Stimulated activated memory B cell treated with anti-CD40 and anti-IgM and Interleukin-4, amounts not matched to agents 10 μg/mL and 1 μg/mL and 100 μg/mL, for 72 hours (primary cell): ENCODE data around the gene CTSF.
"Not testable (repeated sequence)": the region's sequence is repeated elsewhere in the genome, so short reads cannot be mapped to it uniquely, and the experiment has no call there.

ENCODE experiments used
- ATAC-seq: fragments of 150-1000 bp; cut with Tn5 transposase; 2 replicates; pipeline ENCODE4 v1.10.0; 2021
- H3K27ac Mint-ChIP-seq: one replicate; pipeline ENCODE4 v1.8.0; 2022; ENCODE audit warnings: mild to moderate bottlenecking, mixed read lengths
- H3K27me3 Mint-ChIP-seq: one replicate; pipeline ENCODE4 v1.8.0; 2022; ENCODE audit warnings: mixed read lengths
- H3K36me3 Mint-ChIP-seq: one replicate; pipeline ENCODE4 v1.8.0; 2022; ENCODE audit warnings: mixed read lengths
- H3K4me1 Mint-ChIP-seq: one replicate; pipeline ENCODE4 v1.8.0; 2022; ENCODE audit warnings: mixed read lengths
- H3K4me3 Mint-ChIP-seq: one replicate; pipeline ENCODE4 v1.8.0; 2022; ENCODE audit warnings: mild to moderate bottlenecking, moderate library complexity, mixed read lengths
- H3K9me3 Mint-ChIP-seq: one replicate; pipeline ENCODE4 v1.8.0; 2022; ENCODE audit warnings: mixed read lengths

Gene CTSF

DNA sequence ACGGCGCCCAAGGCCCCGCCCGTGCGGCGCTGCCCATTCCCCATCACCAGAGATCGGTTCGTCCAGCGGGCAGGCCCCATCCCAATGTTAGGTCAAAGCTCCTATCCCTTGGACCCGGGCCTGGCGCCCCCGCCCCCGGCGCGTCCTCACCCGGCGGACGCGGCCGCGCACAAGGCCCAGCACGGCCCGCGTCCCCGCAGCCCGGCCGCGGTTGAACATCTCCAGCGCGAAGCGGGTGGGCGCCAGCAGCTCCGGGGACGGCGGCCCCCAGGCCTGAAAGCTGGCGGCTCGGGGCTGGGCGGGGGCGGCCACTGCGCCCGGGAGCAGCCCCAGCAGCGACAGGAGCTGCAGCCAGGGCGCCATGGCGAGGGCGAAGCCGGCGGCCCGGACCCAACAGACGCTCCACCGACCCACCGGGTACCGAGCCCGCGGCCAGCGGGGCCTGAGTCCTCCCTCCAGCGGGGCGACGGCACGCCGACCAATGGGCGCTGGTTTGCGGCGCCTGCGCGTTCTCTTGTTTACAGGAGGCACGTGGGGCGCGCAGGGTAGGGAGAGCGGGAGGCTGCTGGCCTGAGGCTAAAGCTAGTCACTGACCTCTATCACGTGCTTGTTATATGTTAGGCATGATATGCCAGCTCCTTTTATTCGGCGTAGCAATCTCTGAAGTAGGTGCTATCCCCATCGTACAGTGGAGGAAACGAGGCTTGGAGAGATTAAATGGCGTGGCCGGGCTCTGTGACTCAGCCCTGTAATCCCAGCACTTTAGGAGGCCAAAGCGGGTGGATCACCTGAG lies at the start of gene CTSF:
CTSF (minus strand) TSS at position 483 of the 793 bp plus-strand sequence; CDS start at position 363, 120 bp downstream.
- ATAC-seq: peak; percentile 92

DNA sequence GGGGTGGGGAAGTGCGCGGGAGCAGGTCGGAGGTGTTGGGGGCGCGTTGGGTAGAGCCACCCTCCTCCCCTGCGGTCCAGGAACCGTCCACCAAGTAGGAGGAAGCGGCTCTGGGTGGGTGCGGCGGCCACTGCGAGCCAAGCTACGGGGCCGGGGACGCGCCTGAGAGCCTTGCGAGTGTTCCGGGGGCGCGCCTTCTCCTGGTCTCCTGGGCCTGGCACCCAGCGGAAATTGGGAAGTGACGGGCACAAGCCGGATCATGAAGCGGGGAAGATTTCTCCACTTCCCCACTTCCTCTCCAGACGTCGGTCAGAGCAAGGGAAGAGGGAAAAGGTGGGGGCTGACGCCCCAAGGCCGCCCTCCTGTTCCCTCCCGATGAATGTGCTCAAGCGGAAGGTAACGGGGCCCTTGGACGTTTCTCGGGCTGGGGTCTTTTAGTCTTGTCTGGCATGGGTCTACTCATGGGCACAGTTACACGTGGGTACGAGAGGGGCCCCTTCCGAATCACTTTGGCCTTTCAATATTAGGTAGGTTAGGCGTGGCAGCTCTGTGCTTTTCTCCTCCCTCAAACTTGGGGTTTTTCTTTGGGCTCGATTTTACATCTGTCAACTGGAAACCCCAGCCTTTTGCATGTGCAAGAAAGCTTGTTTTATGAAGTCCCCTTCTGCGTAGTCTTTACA lies 48.9 kb upstream of the CTSF start:
- Mint-ChIP-seq H3K36me3 (peaks cover 32% of the 10 kb centered on the region), H3K27ac (peak overlapping the region; percentile 97), H3K4me1 (peaks cover 53% of the 10 kb centered on the region), H3K9me3 (no peaks in the 10 kb centered on the region), H3K27me3 (no peaks in the 10 kb centered on the region), H3K4me3 (peak overlapping the region; percentile 90)
- ATAC-seq: no peak

More for the DNA sequence above, at the start of gene CTSF:
- Mint-ChIP-seq H3K4me1 (peaks cover 21% of the 10 kb centered on the region), H3K9me3 (no peaks in the 10 kb centered on the region), H3K27me3 (no peaks in the 10 kb centered on the region), H3K4me3 (peak within 1 kb of the TSS; percentile 80), H3K27ac (peak within 1 kb of the TSS; percentile 72), H3K36me3 (no peaks in the 10 kb centered on the region)

GRCh38 chr11:66616379-66617154 lies 48.2 kb upstream of the CTSF start, which contains the start of gene RBM14:
RBM14 (plus strand) TSS chr11:66616630; CDS start chr11:66616721, 91 bp downstream.
- peak within 1 kb of the TSS; percentile 97 for H3K27ac Mint-ChIP-seq
- H3K27me3 Mint-ChIP-seq: no peaks in the 10 kb centered on the region
- H3K4me1 Mint-ChIP-seq: peaks cover 53% of the 10 kb centered on the region
- peaks cover 29% of the 10 kb centered on the region for H3K36me3 Mint-ChIP-seq
- H3K4me3 Mint-ChIP-seq: peak within 1 kb of the TSS; percentile 90
- no peaks in the 10 kb centered on the region for H3K9me3 Mint-ChIP-seq
- ATAC-seq: peak; percentile 97

DNA sequence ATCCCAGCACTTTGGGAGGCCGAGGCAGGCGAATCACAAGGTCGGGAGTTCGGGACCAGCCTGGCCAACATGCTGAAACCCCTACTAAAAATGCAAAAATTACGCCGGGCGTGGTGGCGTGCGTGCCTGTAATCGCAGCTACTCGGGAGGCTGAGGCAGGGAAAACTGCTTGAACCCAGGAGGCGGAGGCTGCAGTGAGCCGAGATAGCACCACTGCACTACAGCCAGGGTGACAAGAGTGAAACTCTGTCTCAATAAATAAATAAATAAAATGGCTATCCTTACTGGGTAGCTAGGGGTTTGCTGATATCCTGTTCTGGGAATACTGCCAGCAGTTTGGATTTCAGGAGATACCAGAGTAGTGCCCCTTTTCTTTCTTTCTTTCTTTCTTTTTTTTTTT lies 45.7 kb upstream of the CTSF start:
- Mint-ChIP-seq H3K27ac (no peak overlapping the region), H3K27me3 (no peaks in the 10 kb centered on the region), H3K9me3 (no peaks in the 10 kb centered on the region), H3K36me3 (peaks cover 27% of the 10 kb centered on the region), H3K4me1 (peaks cover 54% of the 10 kb centered on the region), H3K4me3 (no peak overlapping the region)
- ATAC-seq: no peak

- no peak overlapping the region for H3K4me3 Mint-ChIP-seq
Observed at GRCh38 chr11:66612458-66612857, 44.1 kb upstream of the CTSF start.

GRCh38 chr11:66609721-66610617 lies 41.6 kb upstream of the CTSF start:
- Mint-ChIP-seq H3K9me3 (no peaks in the 10 kb centered on the region), H3K27me3 (no peaks in the 10 kb centered on the region), H3K36me3 (peaks cover 15% of the 10 kb centered on the region), H3K4me3 (no peak overlapping the region), H3K4me1 (peaks cover 48% of the 10 kb centered on the region), H3K27ac (peak overlapping the region; percentile 94)
- no peak for ATAC-seq

More at GRCh38 chr11:66612458-66612857, 44.1 kb upstream of the CTSF start:
- Mint-ChIP-seq H3K4me1 (peaks cover 50% of the 10 kb centered on the region), H3K36me3 (peaks cover 12% of the 10 kb centered on the region), H3K9me3 (no peaks in the 10 kb centered on the region), H3K27me3 (no peaks in the 10 kb centered on the region), H3K27ac (peak overlapping the region; percentile 94)
- ATAC-seq: no peak

DNA sequence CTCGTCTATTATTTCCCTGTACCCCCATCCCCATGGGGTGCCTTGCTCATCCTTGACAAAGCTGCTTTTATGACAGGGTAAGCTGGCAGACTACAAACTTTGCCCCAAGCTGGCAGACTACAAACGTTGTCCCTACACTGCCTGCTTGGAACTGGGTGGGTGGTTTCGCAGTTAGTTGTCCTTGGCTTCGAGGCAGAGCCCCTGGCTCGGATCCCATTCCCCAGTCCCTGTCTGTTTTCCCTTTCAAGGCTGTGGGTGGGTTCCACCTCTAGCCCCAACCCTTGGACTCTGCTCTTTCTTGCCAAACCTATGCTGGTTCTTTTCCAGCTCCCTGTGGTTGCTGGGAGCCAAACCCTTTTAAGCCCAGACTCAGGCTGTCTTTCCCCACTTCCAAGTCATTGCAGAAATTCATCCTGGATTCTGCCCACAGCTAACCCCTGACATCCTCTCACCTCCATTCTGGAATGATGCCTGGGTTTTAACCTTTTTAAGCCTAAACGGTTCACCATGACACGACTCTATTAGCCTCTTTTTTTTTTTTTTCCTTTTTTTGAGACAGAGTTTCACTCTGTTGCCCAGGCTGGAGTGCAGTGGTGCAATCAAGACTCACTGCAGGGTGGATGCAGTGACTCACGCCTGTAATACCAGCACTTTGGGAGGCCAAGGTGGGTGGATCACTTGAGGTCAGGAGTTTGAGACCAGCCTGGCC lies 38.9 kb upstream of the CTSF start:
- H3K4me3 Mint-ChIP-seq: no peak overlapping the region
- H3K9me3 Mint-ChIP-seq: no peaks in the 10 kb centered on the region
- H3K27ac Mint-ChIP-seq: peak overlapping the region; percentile 95
- H3K27me3 Mint-ChIP-seq: no peaks in the 10 kb centered on the region
- H3K36me3 Mint-ChIP-seq: peaks cover 26% of the 10 kb centered on the region
- peaks cover 46% of the 10 kb centered on the region for H3K4me1 Mint-ChIP-seq
- ATAC-seq: no peak

DNA sequence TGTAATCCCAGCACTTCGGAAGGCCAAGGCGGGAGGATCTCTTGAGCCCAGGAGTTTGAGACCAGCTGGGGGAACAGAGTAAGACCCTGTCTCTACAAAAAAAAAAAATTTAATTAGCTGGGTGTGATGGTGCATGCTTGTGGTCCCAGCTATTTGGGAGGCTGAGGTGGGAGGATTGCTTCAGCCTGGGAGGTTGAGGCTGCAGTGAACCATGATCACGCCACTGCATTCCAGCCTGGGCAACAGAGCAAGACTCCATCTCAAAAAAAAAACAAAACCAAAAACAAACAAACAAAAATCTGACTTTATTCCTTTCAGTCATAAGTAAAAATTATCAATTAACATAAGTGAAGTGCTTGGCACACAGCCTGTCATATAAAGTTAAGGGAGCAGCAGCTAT lies 38.2 kb upstream of the CTSF start:
- not testable (repeated sequence) for H3K9me3 Mint-ChIP-seq, H3K27me3 Mint-ChIP-seq, H3K4me3 Mint-ChIP-seq, ATAC-seq
- Mint-ChIP-seq H3K36me3 (peaks cover 29% of the 10 kb centered on the region), H3K27ac (peak overlapping the region; percentile 95), H3K4me1 (peaks cover 39% of the 10 kb centered on the region)

DNA sequence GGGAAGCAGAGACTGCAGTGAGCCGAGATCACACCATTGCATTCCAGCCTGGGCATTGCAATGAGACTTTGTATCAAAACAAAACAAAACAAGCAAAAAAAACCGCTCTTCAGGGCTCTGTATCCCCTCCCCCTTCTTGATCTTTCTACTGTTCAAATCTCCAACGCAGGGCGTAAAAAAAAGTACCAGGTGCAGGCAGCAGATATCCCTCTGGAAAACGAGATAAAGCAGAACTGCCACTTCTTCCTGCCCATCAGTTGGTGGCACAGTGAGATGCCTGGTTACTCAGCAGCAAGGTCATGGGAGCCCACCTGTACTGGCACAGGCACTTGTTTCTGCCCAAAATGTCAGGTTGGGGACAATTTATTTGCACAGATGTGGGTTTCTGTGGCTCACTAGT lies 35.7 kb upstream of the CTSF start:
- H3K27ac Mint-ChIP-seq: peak overlapping the region; percentile 95
- H3K4me3 Mint-ChIP-seq: no peak overlapping the region
- H3K9me3 Mint-ChIP-seq: no peaks in the 10 kb centered on the region
- no peak for ATAC-seq
- peaks cover 31% of the 10 kb centered on the region for H3K4me1 Mint-ChIP-seq
- H3K27me3 Mint-ChIP-seq: no peaks in the 10 kb centered on the region
- peaks cover 40% of the 10 kb centered on the region for H3K36me3 Mint-ChIP-seq

DNA sequence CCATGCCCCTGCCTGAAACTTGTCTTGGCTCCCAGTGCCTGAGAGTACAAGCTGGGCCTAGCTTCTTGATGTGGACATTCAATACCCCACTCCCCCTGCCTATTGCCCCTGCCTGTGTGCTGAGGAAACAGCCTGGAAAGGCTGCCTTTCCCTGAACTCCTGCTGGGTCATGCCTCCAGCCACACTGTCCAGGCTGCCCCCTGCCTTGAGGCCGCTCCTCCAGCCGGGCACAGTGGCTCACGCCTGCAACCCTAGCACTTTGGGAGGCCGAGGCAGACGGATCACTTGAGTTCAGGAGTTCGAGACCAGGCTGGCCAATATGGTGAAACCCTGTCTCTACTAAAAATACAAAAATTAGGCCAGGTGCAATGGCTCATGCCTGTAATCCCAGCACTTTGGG lies 34.7 kb upstream of the CTSF start:
- no peak overlapping the region for H3K4me3 Mint-ChIP-seq
- peaks cover 25% of the 10 kb centered on the region for H3K4me1 Mint-ChIP-seq
- no peaks in the 10 kb centered on the region for H3K27me3 Mint-ChIP-seq

DNA sequence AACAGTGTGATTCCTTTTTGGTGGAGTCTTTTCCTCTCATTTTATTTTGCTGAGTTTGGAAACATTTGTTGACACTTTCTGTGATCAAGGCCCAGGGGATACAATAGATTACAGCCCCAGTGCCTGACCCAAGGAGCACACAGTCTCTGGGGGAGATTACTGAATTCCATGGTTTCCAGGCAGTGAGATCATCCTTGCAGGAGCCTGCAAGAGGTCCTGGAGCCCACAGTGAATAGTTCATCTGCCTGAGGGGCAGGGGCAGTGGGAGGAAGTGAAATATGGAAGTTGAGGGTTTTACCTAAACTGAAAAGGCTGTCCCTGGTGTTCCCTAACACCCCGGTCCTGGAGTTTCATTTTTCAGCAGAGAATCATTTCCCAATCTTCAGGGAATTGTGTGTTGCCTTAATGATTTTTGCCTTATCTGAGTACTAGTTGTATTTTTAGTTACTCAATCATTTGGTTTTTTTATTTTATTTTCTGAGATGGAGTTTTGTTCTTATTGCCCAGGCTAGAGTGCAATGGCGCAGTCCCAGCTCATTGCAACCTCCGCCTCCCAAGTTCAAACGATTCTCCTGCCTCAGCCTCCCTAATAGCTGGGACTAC lies 32.3 kb upstream of the CTSF start:
- Mint-ChIP-seq H3K4me1 (peaks cover 18% of the 10 kb centered on the region), H3K4me3 (no peak overlapping the region), H3K27ac (peak overlapping the region; percentile 71), H3K27me3 (no peaks in the 10 kb centered on the region), H3K36me3 (peaks cover 33% of the 10 kb centered on the region), H3K9me3 (no peaks in the 10 kb centered on the region)
- ATAC-seq: no peak

More for the DNA sequence above, 34.7 kb upstream of the CTSF start:
- no peak for ATAC-seq
- no peaks in the 10 kb centered on the region for H3K9me3 Mint-ChIP-seq
- H3K36me3 Mint-ChIP-seq: peaks cover 40% of the 10 kb centered on the region
- H3K27ac Mint-ChIP-seq: no peak overlapping the region

- ATAC-seq: no peak
- no peaks in the 10 kb centered on the region for H3K27me3 Mint-ChIP-seq
- peaks cover 28% of the 10 kb centered on the region for H3K36me3 Mint-ChIP-seq
- no peak overlapping the region for H3K4me3 Mint-ChIP-seq
- H3K27ac Mint-ChIP-seq: peak overlapping the region; percentile 71
- no peaks in the 10 kb centered on the region for H3K9me3 Mint-ChIP-seq
- H3K4me1 Mint-ChIP-seq: peaks cover 23% of the 10 kb centered on the region
Observed at GRCh38 chr11:66600219-66600618, 31.8 kb upstream of the CTSF start.

GRCh38 chr11:66598993-66599392 lies 30.6 kb upstream of the CTSF start:
- no peaks in the 10 kb centered on the region for H3K27me3 Mint-ChIP-seq
- peaks cover 17% of the 10 kb centered on the region for H3K36me3 Mint-ChIP-seq
- H3K4me1 Mint-ChIP-seq: peaks cover 32% of the 10 kb centered on the region
- no peaks in the 10 kb centered on the region for H3K9me3 Mint-ChIP-seq
- no peak overlapping the region for H3K4me3 Mint-ChIP-seq
- ATAC-seq: no peak
- no peak overlapping the region for H3K27ac Mint-ChIP-seq
